Bronchial epithelial cell (primary cell): ENCODE data around the gene TMEM178B. TPM values are rescaled to one million over a fixed set of nuclear protein-coding genes. Genes with fewer than 3 reads are reported as not detected.

Experiments
- DNase-seq: peaks from one replicate; pipeline ENCODE4 v3.0.0-alpha.2; 2010; ENCODE audit warnings: low read depth
- FAIRE-seq: peaks from 2 replicates; lab custom pipeline; 2011; peaks lifted over from hg19 to GRCh38; lab: Jason Lieb, UNC
- H3K27me3 ChIP-seq: 2 replicates; pipeline ENCODE4 v1.5.1; 2011; ENCODE audit warnings: low read length; ENCODE audit not compliant: control insufficient read depth, insufficient read depth
- H3K36me3 ChIP-seq: 2 replicates; pipeline ENCODE4 v1.5.1; 2011; ENCODE audit warnings: low read length; ENCODE audit not compliant: control insufficient read depth, insufficient read depth
- H3K4me3 ChIP-seq: 2 replicates; pipeline ENCODE4 v1.5.1; 2011; ENCODE audit warnings: mild to moderate bottlenecking, low read depth, low read length, control low read depth
- CTCF ChIP-seq: IDR thresholded peaks from 2 replicates; pipeline ENCODE4 v1.5.1; 2011; ENCODE audit warnings: mild to moderate bottlenecking, moderate library complexity, low read length, control low read depth, inconsistent platforms; ENCODE audit not compliant: insufficient read depth, severe bottlenecking
- total RNA-seq: library from RNA; depleted of rRNA; stranded (reverse); fragments of >200 nt; gene quantifications from 2 replicates; pipeline ENCODE4 v1.2.1, GENCODE V29; 2014

The TMEM178B gene
- total RNA-seq, 1 donor from 2014 or later = under 0.01 TPM

GRCh38 chr7:141198194-141198958 lies 124.5 kb downstream of the TMEM178B start:
- H3K4me3 ChIP-seq = no peak overlapping the region
- no peak for FAIRE-seq
- TF ChIP-seq CTCF = no peak
- H3K36me3 ChIP-seq = no peaks in the 10 kb centered on the region
- no peaks in the 10 kb centered on the region for H3K27me3 ChIP-seq
- no peak for DNase-seq

- H3K27me3 ChIP-seq = no peaks in the 10 kb centered on the region
- no peak for FAIRE-seq
- H3K36me3 ChIP-seq = no peaks in the 10 kb centered on the region
- no peak for TF ChIP-seq CTCF
- no peak overlapping the region for H3K4me3 ChIP-seq
- DNase-seq = no peak
These were observed 126.6 kb downstream of the TMEM178B start for GRCh38 chr7:141200191-141201108.

- FAIRE-seq (no peak), DNase-seq (no peak)
- TF ChIP-seq CTCF = no peak
- Histone ChIP-seq H3K4me3 (no peak overlapping the region), H3K36me3 (no peaks in the 10 kb centered on the region), H3K27me3 (no peaks in the 10 kb centered on the region)
These were observed 127.5 kb downstream of the TMEM178B start for GRCh38 chr7:141201145-141201885.

GRCh38 chr7:141202535-141202934 lies 128.7 kb downstream of the TMEM178B start:
- Histone ChIP-seq H3K36me3 (no peaks in the 10 kb centered on the region), H3K27me3 (no peaks in the 10 kb centered on the region), H3K4me3 (no peak overlapping the region)
- TF ChIP-seq CTCF = no peak
- no peak for DNase-seq
- no peak for FAIRE-seq

DNA sequence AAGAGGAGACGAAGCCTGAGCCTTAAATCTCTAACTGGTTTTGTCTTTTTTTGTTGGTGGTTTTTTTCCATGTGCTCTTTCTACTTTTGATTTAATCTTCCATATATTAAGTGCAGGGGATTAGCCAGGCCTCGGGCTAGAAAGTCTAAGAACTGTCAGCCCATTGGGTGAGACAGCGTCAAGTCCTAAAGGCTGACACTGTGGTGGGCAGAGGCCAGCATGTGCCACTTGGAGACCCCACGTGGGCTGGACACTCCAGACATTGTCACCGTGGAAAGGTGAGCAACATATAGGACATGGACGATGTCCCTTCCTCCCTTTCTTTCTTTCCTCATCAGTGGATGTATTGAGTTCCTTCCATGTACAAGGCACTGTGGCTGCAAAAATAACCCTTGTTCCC lies 129.3 kb downstream of the TMEM178B start:
- FAIRE-seq (no peak), DNase-seq (no peak)
- Histone ChIP-seq H3K4me3 (no peak overlapping the region), H3K36me3 (no peaks in the 10 kb centered on the region), H3K27me3 (no peaks in the 10 kb centered on the region)
- no peak for TF ChIP-seq CTCF
